OCI-LY1 (cell line): ENCODE results near the gene MINDY3.

ENCODE experiments used
- H2AFZ ChIP-seq: fragments of 200-600 bp; sonication (generic), shearing (Covaris generic); 2 replicates; pipeline ENCODE4 v1.6.0; 2014; ENCODE audit warnings: antibody characterized with exemption, mild to moderate bottlenecking, low read length
- H3F3A ChIP-seq: fragments of 200-600 bp; sonication (generic), shearing (Covaris generic); 2 replicates; pipeline ENCODE4 v1.6.0; 2014; ENCODE audit warnings: mild to moderate bottlenecking, antibody characterized with exemption, low read length, moderate library complexity; ENCODE audit not compliant: insufficient read depth
- H3K27ac ChIP-seq: fragments of 200-600 bp; sonication (generic); 2 replicates; pipeline ENCODE4 v1.5.1; 2014; ENCODE audit warnings: low read length, mixed run types, mild to moderate bottlenecking, low read depth; ENCODE audit not compliant: poor library complexity, severe bottlenecking
- H3K27me3 ChIP-seq: fragments of 200-600 bp; sonication (generic); 2 replicates; pipeline ENCODE4 v1.6.0; 2014; ENCODE audit warnings: antibody characterized with exemption, mild to moderate bottlenecking, low read length, moderate library complexity; ENCODE audit not compliant: insufficient read depth
- H3K36me3 ChIP-seq: fragments of 200-600 bp; sonication (generic); 2 replicates; pipeline ENCODE4 v1.6.1; 2014; ENCODE audit warnings: mild to moderate bottlenecking, antibody characterized with exemption, low read length, moderate library complexity, mixed read lengths; ENCODE audit not compliant: insufficient read depth
- H3K4me1 ChIP-seq: fragments of 200-600 bp; sonication (generic); 2 replicates; pipeline ENCODE4 v1.5.1; 2014; ENCODE audit warnings: mild to moderate bottlenecking, low read length, moderate library complexity; ENCODE audit not compliant: insufficient read depth, severe bottlenecking
- H3K4me2 ChIP-seq: fragments of 200-600 bp; sonication (generic), shearing (Covaris generic); 2 replicates; pipeline ENCODE4 v1.6.1; 2014; ENCODE audit warnings: low read length
- H3K4me3 ChIP-seq: fragments of 200-600 bp; sonication (generic); 2 replicates; pipeline ENCODE4 v1.5.1; 2014; ENCODE audit warnings: low read length, low read depth, mild to moderate bottlenecking, mixed read lengths; ENCODE audit not compliant: poor library complexity, severe bottlenecking
- H3K79me2 ChIP-seq: fragments of 200-600 bp; shearing (Covaris generic); 2 replicates; pipeline ENCODE4 v1.6.1; 2016; ENCODE audit warnings: mixed run types, low read length, mixed read lengths; ENCODE audit not compliant: insufficient read depth
- H3K9ac ChIP-seq: fragments of 200-600 bp; sonication (generic), shearing (Covaris generic); 2 replicates; pipeline ENCODE4 v1.6.1; 2014; ENCODE audit warnings: mild to moderate bottlenecking, low read length, mixed read lengths
- H3K9me2 ChIP-seq: fragments of 200-600 bp; sonication (generic), shearing (Covaris generic); 2 replicates; pipeline ENCODE4 v1.6.1; 2014; ENCODE audit warnings: low read depth, mild to moderate bottlenecking, low read length, mixed read lengths
- H3K9me3 ChIP-seq: fragments of 200-600 bp; shearing (Covaris generic); 2 replicates; pipeline ENCODE4 v1.6.1; 2014; ENCODE audit warnings: low read length, mixed read lengths
- H4K20me1 ChIP-seq: fragments of 200-600 bp; sonication (generic), shearing (Covaris generic); 2 replicates; pipeline ENCODE4 v1.6.0; 2016; ENCODE audit warnings: mild to moderate bottlenecking, low read length; ENCODE audit not compliant: insufficient read depth
- EZH2 ChIP-seq: fragments of 200-600 bp; sonication (generic), shearing (Covaris generic); IDR thresholded peaks from 2 replicates; pipeline ENCODE4 v1.8.0; 2017; ENCODE audit warnings: borderline replicate concordance, mixed run types, mild to moderate bottlenecking, antibody characterized with exemption, low read length, moderate library complexity, mixed read lengths
- TF ChIP-seq, protein P1 (sequence below): fragments of 200-600 bp; sonication (generic), shearing (Covaris generic); IDR thresholded peaks from 2 replicates; pipeline ENCODE4 v1.5.1; 2017; ENCODE audit warnings: mild to moderate bottlenecking, antibody characterized with exemption, low read length, moderate library complexity, mixed read lengths

The MINDY3 gene

DNA sequence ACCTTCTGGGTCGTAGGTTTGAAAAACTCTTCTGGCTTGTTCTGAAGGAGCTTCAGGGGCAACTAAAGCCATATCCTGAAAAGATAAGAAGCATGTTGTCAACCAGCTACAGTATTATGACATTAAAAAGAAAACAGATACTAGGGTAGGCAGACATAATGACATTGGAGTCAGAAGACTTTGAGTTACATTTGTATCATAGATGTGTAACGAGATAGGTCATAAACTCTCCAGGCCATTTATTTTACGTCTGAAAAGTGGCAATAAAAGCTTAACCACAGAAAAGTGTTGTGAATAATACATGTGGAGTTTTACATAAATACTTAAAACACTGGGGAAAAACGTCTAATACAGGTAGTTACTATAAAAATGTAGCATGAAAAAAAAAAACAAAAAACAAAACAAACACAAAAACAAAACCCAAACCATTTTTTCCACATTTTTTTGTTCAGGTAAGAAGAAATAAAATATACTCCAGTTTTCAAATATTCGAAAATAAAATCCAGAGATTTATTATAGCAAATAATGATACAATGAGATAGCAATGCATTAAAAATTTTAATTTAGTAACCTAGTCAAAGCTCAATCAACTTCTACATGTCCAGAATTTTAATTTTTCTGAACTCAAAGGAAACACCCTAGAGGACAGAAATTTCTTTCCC lies 64.1 kb downstream of the MINDY3 start:
- H3K9me2 ChIP-seq: no peaks in the 10 kb centered on the region
- no peak overlapping the region for H3K4me2 ChIP-seq
- no peak overlapping the region for H2AFZ ChIP-seq
- H4K20me1 ChIP-seq: no peaks in the 10 kb centered on the region
- no peaks in the 10 kb centered on the region for H3K79me2 ChIP-seq
- no peak overlapping the region for H3K4me3 ChIP-seq
- no peak overlapping the region for H3K9ac ChIP-seq
- H3K4me1 ChIP-seq: no peaks in the 10 kb centered on the region
- no peak overlapping the region for H3K27ac ChIP-seq
- no peaks in the 10 kb centered on the region for H3K9me3 ChIP-seq
- TF ChIP-seq, protein P1, sequence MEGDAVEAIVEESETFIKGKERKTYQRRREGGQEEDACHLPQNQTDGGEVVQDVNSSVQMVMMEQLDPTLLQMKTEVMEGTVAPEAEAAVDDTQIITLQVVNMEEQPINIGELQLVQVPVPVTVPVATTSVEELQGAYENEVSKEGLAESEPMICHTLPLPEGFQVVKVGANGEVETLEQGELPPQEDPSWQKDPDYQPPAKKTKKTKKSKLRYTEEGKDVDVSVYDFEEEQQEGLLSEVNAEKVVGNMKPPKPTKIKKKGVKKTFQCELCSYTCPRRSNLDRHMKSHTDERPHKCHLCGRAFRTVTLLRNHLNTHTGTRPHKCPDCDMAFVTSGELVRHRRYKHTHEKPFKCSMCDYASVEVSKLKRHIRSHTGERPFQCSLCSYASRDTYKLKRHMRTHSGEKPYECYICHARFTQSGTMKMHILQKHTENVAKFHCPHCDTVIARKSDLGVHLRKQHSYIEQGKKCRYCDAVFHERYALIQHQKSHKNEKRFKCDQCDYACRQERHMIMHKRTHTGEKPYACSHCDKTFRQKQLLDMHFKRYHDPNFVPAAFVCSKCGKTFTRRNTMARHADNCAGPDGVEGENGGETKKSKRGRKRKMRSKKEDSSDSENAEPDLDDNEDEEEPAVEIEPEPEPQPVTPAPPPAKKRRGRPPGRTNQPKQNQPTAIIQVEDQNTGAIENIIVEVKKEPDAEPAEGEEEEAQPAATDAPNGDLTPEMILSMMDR: no peak
- TF ChIP-seq EZH2: no peak
- peaks cover 33% of the 10 kb centered on the region for H3K36me3 ChIP-seq
- no peaks in the 10 kb centered on the region for H3K27me3 ChIP-seq
- H3F3A ChIP-seq: no peaks in the 10 kb centered on the region

DNA sequence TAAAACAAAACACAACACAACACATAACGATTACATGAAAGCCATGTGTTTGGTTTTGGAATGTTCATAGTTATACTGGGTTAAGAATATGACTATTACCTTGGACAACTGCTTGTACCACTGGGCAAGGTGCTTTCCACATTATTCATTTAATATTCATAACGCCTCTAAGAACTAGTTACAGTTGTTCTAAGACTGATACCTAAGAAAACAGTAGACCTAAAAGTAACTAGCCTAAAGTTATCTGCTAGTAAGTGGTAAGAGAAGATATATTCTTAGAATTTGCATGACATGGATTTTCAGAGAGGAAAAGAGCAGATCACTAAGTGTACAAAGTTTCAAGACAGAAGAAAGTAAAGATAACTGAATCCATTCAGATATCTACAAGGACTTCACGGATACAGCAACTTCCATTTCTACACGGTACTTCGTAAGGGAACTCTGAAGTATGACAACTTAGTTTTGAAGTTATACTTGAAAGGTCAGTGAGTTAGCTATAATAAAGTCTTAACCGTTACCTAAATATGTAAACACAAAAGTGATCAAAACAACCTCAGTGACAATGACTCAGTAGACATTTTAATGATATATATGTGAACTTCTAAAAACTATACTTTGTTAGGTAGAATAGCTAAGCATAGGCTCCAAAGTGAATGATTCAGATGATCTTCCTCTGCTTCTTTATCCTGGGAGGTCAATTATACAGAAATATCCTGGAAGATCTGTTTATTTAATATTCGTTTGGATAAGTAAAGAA lies 65.1 kb downstream of the MINDY3 start:
- Histone ChIP-seq H3K27ac (no peak overlapping the region), H3K4me1 (no peaks in the 10 kb centered on the region), H2AFZ (no peak overlapping the region), H3K4me3 (no peak overlapping the region), H3F3A (no peaks in the 10 kb centered on the region), H3K9me2 (no peaks in the 10 kb centered on the region), H3K4me2 (no peak overlapping the region), H3K27me3 (no peaks in the 10 kb centered on the region), H3K9me3 (no peaks in the 10 kb centered on the region), H4K20me1 (no peaks in the 10 kb centered on the region), H3K79me2 (no peaks in the 10 kb centered on the region), H3K9ac (no peak overlapping the region), H3K36me3 (peaks cover 24% of the 10 kb centered on the region; the same call in 1 of the 2 replicates)
- TF ChIP-seq EZH2: no peak
- TF ChIP-seq, protein P1: no peak

DNA sequence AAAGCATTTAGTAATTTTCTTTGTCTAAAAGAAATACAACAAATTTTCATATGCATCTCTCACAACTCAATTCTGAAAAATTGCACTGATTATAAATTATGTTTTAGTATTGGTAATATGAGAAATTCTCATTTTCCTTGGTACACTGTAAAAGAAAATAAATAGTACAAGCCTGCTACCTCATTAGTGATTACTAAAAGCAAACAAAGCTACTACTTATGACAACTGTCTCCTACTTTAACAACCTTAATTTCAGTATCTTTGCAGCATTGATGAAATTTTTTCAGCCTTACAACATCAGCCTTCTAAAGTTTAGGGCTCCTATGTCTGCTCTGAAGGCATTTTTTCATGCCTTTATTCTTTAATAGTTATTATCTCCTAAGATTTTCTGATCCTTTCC lies 65.7 kb downstream of the MINDY3 start:
- Histone ChIP-seq H3K79me2 (no peaks in the 10 kb centered on the region), H3K9ac (no peak overlapping the region), H4K20me1 (no peaks in the 10 kb centered on the region), H3K36me3 (peaks cover 21% of the 10 kb centered on the region; the same call in 1 of the 2 replicates), H3K4me3 (no peak overlapping the region), H3K9me2 (no peaks in the 10 kb centered on the region), H3K27ac (no peak overlapping the region), H3F3A (no peaks in the 10 kb centered on the region), H3K27me3 (no peaks in the 10 kb centered on the region), H3K4me1 (no peaks in the 10 kb centered on the region), H2AFZ (no peak overlapping the region), H3K9me3 (no peaks in the 10 kb centered on the region), H3K4me2 (no peak overlapping the region)
- TF ChIP-seq, protein P1: no peak
- no peak for TF ChIP-seq EZH2
